ENCODE results near the gene STYXL1.

GRCh38 chr7:75995052-75995471 lies 52.7 kb downstream of the STYXL1 start:
- TF ChIP-seq, protein P1, sequence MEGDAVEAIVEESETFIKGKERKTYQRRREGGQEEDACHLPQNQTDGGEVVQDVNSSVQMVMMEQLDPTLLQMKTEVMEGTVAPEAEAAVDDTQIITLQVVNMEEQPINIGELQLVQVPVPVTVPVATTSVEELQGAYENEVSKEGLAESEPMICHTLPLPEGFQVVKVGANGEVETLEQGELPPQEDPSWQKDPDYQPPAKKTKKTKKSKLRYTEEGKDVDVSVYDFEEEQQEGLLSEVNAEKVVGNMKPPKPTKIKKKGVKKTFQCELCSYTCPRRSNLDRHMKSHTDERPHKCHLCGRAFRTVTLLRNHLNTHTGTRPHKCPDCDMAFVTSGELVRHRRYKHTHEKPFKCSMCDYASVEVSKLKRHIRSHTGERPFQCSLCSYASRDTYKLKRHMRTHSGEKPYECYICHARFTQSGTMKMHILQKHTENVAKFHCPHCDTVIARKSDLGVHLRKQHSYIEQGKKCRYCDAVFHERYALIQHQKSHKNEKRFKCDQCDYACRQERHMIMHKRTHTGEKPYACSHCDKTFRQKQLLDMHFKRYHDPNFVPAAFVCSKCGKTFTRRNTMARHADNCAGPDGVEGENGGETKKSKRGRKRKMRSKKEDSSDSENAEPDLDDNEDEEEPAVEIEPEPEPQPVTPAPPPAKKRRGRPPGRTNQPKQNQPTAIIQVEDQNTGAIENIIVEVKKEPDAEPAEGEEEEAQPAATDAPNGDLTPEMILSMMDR (conservative IDR thresholded peaks at IDR 0.05; ENCODE audit: low read length): no peak
- TF ChIP-seq EZH2phosphoT487 (IDR thresholded peaks at IDR 0.05; ENCODE audit: borderline replicate concordance): no peak

All from Loucy (cell line).